IMR-90 (cell line): ENCODE results near the gene DNM1. TPM values are rescaled to one million over a fixed set of nuclear protein-coding genes. Genes with fewer than 3 reads are reported as not detected.

Experiments used
- ATAC-seq: fragments of 200-7000 bp; cut with Tn5 transposase; 2 replicates; pipeline ENCODE4 v1.9.1; 2020; ENCODE audit warnings: low read depth, mild to moderate bottlenecking, moderate library complexity
- BruUV-seq: library from RNA; stranded (reverse); fragments of 400-500 nt; replicated peaks from 2 replicates; lab custom pipeline; 2021; lab: Mats Ljungman, UMichigan
- CTCF ChIA-PET: fragments of 300-600 bp; formaldehyde crosslinking; extraction: SDS; loops from one replicate; lab custom pipeline; 2021; ENCODE audit warnings: antibody characterized with exemption; lab: Yijun Ruan, JAX
- POLR2A ChIA-PET: fragments of 300-600 bp; sonication (Branson Sonifier 250); formaldehyde crosslinking; loops from one replicate; lab custom pipeline; 2022; ENCODE audit warnings: antibody characterized with exemption; ENCODE audit not compliant: unreplicated experiment; lab: Charles Lee
- DNase-seq: peaks from one replicate; pipeline ENCODE4 v3.0.0; 2013
- H2AFZ ChIP-seq: replicated peaks from 2 replicates; pipeline ENCODE3; 2013; ENCODE audit warnings: low read length, mild to moderate bottlenecking; ENCODE audit not compliant: poor library complexity
- H2AK5ac ChIP-seq: 2 replicates; pipeline ENCODE4 v1.6.1; 2013; ENCODE audit warnings: low read depth, low read length, inconsistent platforms
- H2AK9ac ChIP-seq: replicated peaks from 2 replicates; pipeline ENCODE3; 2013; ENCODE audit warnings: mild to moderate bottlenecking, low read depth, low read length, moderate library complexity; ENCODE audit not compliant: poor library complexity
- H2BK120ac ChIP-seq: 2 replicates; pipeline ENCODE4 v1.6.1; 2013; ENCODE audit warnings: low read depth, low read length, inconsistent platforms
- H2BK15ac ChIP-seq: 3 replicates; pipeline ENCODE4 v1.6.1; 2013; ENCODE audit warnings: low read depth, low read length, inconsistent platforms
- H2BK20ac ChIP-seq: 2 replicates; pipeline ENCODE4 v1.6.1; 2013; ENCODE audit warnings: low read depth, mild to moderate bottlenecking, inconsistent platforms, low read length, moderate library complexity
- H2BK5ac ChIP-seq: 2 replicates; pipeline ENCODE4 v1.6.1; 2013; ENCODE audit warnings: mild to moderate bottlenecking, low read depth, low read length, inconsistent platforms; ENCODE audit not compliant: poor library complexity, severe bottlenecking
- H3K14ac ChIP-seq: replicated peaks from 2 replicates; pipeline ENCODE4 v1.6.1; 2013; ENCODE audit warnings: low read depth, low read length, inconsistent platforms
- H3K18ac ChIP-seq: 2 replicates; pipeline ENCODE4 v1.6.1; 2013; ENCODE audit warnings: low read depth, low read length, control low read depth
- H3K23ac ChIP-seq: 2 replicates; pipeline ENCODE4 v1.6.1; 2013; ENCODE audit warnings: low read depth, low read length, inconsistent platforms
- H3K27ac ChIP-seq: 2 replicates; pipeline ENCODE4 v1.5.1; 2013; ENCODE audit warnings: mild to moderate bottlenecking, control low read depth, low read length; ENCODE audit not compliant: insufficient read depth
- H3K27me3 ChIP-seq: 2 replicates; pipeline ENCODE4 v1.6.1; 2013; ENCODE audit warnings: low read length; ENCODE audit not compliant: control insufficient read depth, insufficient read depth
- H3K36me3 ChIP-seq: 2 replicates; pipeline ENCODE4 v1.6.1; 2013; ENCODE audit warnings: low read length, mixed read lengths; ENCODE audit not compliant: control insufficient read depth, insufficient read depth
- H3K4ac ChIP-seq: 2 replicates; pipeline ENCODE4 v1.6.1; 2013; ENCODE audit warnings: low read depth, low read length, inconsistent platforms
- H3K4me1 ChIP-seq: 2 replicates; pipeline ENCODE4 v1.6.1; 2013; ENCODE audit warnings: low read length, mixed read lengths; ENCODE audit not compliant: control insufficient read depth, insufficient read depth
- H3K4me2 ChIP-seq: 2 replicates; pipeline ENCODE4 v1.6.1; 2013; ENCODE audit warnings: low read depth, mild to moderate bottlenecking, control low read depth, low read length, moderate library complexity
- H3K4me3 ChIP-seq: 2 replicates; pipeline ENCODE4 v1.5.1; 2013; ENCODE audit warnings: low read depth, mild to moderate bottlenecking, control low read depth, low read length, moderate library complexity; ENCODE audit not compliant: insufficient read depth
- H3K56ac ChIP-seq: 2 replicates; pipeline ENCODE4 v1.6.1; 2013; ENCODE audit warnings: low read length, inconsistent platforms; ENCODE audit not compliant: insufficient read depth; ENCODE audit errors: extremely low read depth
- H3K79me1 ChIP-seq, 2 experiments: 2 replicates each; pipeline ENCODE4 v1.6.1; 2013; ENCODE audit warnings: low read length in 2 of 2, inconsistent platforms in 1 of 2, low read depth in 1 of 2
- H3K9ac ChIP-seq: 2 replicates; pipeline ENCODE4 v1.6.1; 2013; ENCODE audit warnings: low read depth, low read length, control low read depth
- H3K9me1 ChIP-seq: 2 replicates; pipeline ENCODE4 v1.6.1; 2013; ENCODE audit warnings: low read length, inconsistent platforms; ENCODE audit not compliant: insufficient read depth
- H3K9me3 ChIP-seq: 2 replicates; pipeline ENCODE4 v1.6.1; 2013; ENCODE audit warnings: low read length; ENCODE audit not compliant: control insufficient read depth, insufficient read depth
- H4K20me1 ChIP-seq: 2 replicates; pipeline ENCODE4 v1.6.1; 2013; ENCODE audit warnings: low read length, inconsistent platforms; ENCODE audit not compliant: insufficient read depth
- H4K5ac ChIP-seq: 2 replicates; pipeline ENCODE4 v1.6.1; 2013; ENCODE audit warnings: mild to moderate bottlenecking, low read depth, low read length, control low read depth
- H4K8ac ChIP-seq, 2 experiments: 2 replicates each; pipeline ENCODE4 v1.6.1; 2013; ENCODE audit warnings: low read depth in 2 of 2, low read length in 2 of 2, control low read depth in 1 of 2, inconsistent platforms in 1 of 2
- H4K91ac ChIP-seq: 2 replicates; pipeline ENCODE4 v1.6.1; 2013; ENCODE audit warnings: low read depth, low read length, inconsistent platforms; ENCODE audit not compliant: insufficient read depth
- CTCF ChIP-seq: conservative IDR thresholded peaks from 2 replicates; pipeline ENCODE4 v1.5.1; 2012; ENCODE audit warnings: mild to moderate bottlenecking, low read depth, low read length, improper control_type of control experiment
- MXI1 ChIP-seq: IDR thresholded peaks from 2 replicates; pipeline ENCODE4 v1.6.1; 2012; ENCODE audit warnings: low read depth, mild to moderate bottlenecking, low read length, moderate library complexity, borderline replicate concordance
- WGBS, 2 experiments: methylation state at CpG; one replicate each; pipeline versions ENCODE4 v1.1.5 to v1.1.7; 2013; ENCODE audit warnings: missing lambda C conversion rate in 2 of 2; ENCODE audit not compliant: insufficient read length in 1 of 2; ENCODE audit errors: extremely low coverage in 2 of 2; 5-methylcytosine and 5-hydroxymethylcytosine counted together
- dilution Hi-C: fragments of 300-500 bp; cut with HindIII; formaldehyde crosslinking; loops from one replicate; pipeline ENCODE4 v1.14.3; 2018; ENCODE audit warnings: low sequenced_read_pairs; ENCODE audit not compliant: unreplicated experiment
- in situ Hi-C: fragments of 300-500 bp; cut with MboI; formaldehyde crosslinking; loops from 3 replicates; pipeline ENCODE4 v1.14.3; 2019; ENCODE audit warnings: low sequenced_read_pairs, inconsistent platforms, mixed read lengths
- intact Hi-C: fragments of 100-400 bp; cut with micrococcal nuclease; formaldehyde crosslinking; loops from 2 replicates; pipeline ENCODE4 v1.10.0; 2022
- polyA plus RNA-seq, 3 experiments: library from polyadenylated mRNA; depleted of rRNA; stranded (reverse); fragments of >200 nt; gene quantifications; 2 replicates each; pipeline ENCODE4 v1.2.3, GENCODE V29; 2012; ENCODE audit warnings: low replicate concordance in 1 of 3
- total RNA-seq: library from RNA; depleted of rRNA; stranded (reverse); fragments of >200 nt; gene quantifications from 2 replicates; pipeline ENCODE4 v1.2.3, GENCODE V29; 2012

DNM1 gene
- total and polyA plus RNA-seq, 2 of the 4 experiments (the other 2 are of a cell fraction) = 13.6 to 17.7 TPM

- Histone ChIP-seq H4K20me1 (no peaks in the 10 kb centered on the region), H3K9ac (no peak overlapping the region), H3K4me1 (no peaks in the 10 kb centered on the region), H3K56ac (no peak overlapping the region), H3K27ac (no peak overlapping the region), H2BK120ac (no peak overlapping the region), H3K23ac (no peak overlapping the region), H4K8ac (no peak overlapping the region), H3K9me1 (no peaks in the 10 kb centered on the region), H2AFZ (no peak overlapping the region), H3K27me3 (no peaks in the 10 kb centered on the region), H3K36me3 (no peaks in the 10 kb centered on the region), H2BK20ac (no peak overlapping the region), H2BK15ac (no peak overlapping the region), H3K79me1 (no peaks in the 10 kb centered on the region), H3K4ac (no peak overlapping the region), H4K91ac (no peak overlapping the region), H3K14ac (no peak overlapping the region), H2AK5ac (no peak overlapping the region), H2AK9ac (no peak overlapping the region), H3K9me3 (no peaks in the 10 kb centered on the region), H2BK5ac (no peak overlapping the region), H3K4me2 (no peak overlapping the region), H3K4me3 (no peak overlapping the region), H4K5ac (no peak overlapping the region), H3K18ac (no peak overlapping the region)
- POLR2A ChIA-PET = no interaction called here
- CTCF ChIA-PET = no interaction called here
- BruUV-seq = no TSS peak
- DNase-seq = no peak
- dilution Hi-C loops (no loop called here), intact Hi-C loops (no loop called here), in situ Hi-C loops (no loop called here)
- TF ChIP-seq MXI1 (no peak), CTCF (no peak)
- WGBS, 2 experiments = no CpG with 5 or more reads among the region's 22 CpGs
- ATAC-seq = no peak; the same call in 1 of the 2 replicates
Measured at GRCh38 chr9:128232528-128233428, 29.6 kb downstream of the DNM1 start.
